Raji (cell line): ENCODE results near the gene PRKG1.

ENCODE experiments used
- POLR2A ChIP-seq: IDR thresholded peaks from 2 replicates; pipeline ENCODE4 v1.6.1; 2011; ENCODE audit warnings: low read depth, low read length, control low read depth; ENCODE audit not compliant: insufficient read depth

The PRKG1 gene

GRCh38 chr10:52276986-52277385 lies 1202.7 kb downstream of the PRKG1 start:
- no peak for TF ChIP-seq POLR2A

GRCh38 chr10:52279546-52279945 lies 1205.3 kb downstream of the PRKG1 start:
- TF ChIP-seq POLR2A: no peak

- TF ChIP-seq POLR2A: no peak
Observed at GRCh38 chr10:52280051-52280450, 1205.8 kb downstream of the PRKG1 start.

GRCh38 chr10:52283174-52283573 lies 1208.9 kb downstream of the PRKG1 start:
- TF ChIP-seq POLR2A: no peak

GRCh38 chr10:52284416-52285013 lies 1210.2 kb downstream of the PRKG1 start:
- no peak for TF ChIP-seq POLR2A

- TF ChIP-seq POLR2A: no peak
Observed at GRCh38 chr10:52287866-52288265, 1213.6 kb downstream of the PRKG1 start.

- no peak for TF ChIP-seq POLR2A
Observed at GRCh38 chr10:52297747-52298146, 1223.5 kb downstream of the PRKG1 start.

- no peak for TF ChIP-seq POLR2A
Observed at GRCh38 chr10:52300599-52301277, 1226.5 kb downstream of the PRKG1 start.

GRCh38 chr10:52308251-52309031 lies 1234.2 kb downstream of the PRKG1 start:
- TF ChIP-seq POLR2A: no peak

- no peak for TF ChIP-seq POLR2A
Observed at GRCh38 chr10:52312942-52313255, 1238.6 kb downstream of the PRKG1 start.

GRCh38 chr10:52313256-52313932 lies 1239.1 kb downstream of the PRKG1 start:
- TF ChIP-seq POLR2A: no peak

- TF ChIP-seq POLR2A: no peak
Observed at GRCh38 chr10:52313933-52314821, 1239.9 kb downstream of the PRKG1 start, which contains the start of gene DKK1. DKK1 (plus strand) TSS chr10:52314281; CDS start chr10:52314435, 154 bp downstream.

- no peak for TF ChIP-seq POLR2A
Observed at GRCh38 chr10:52314822-52315552, 1240.7 kb downstream of the PRKG1 start.

- no peak for TF ChIP-seq POLR2A
Observed at GRCh38 chr10:52316001-52316400, 1241.7 kb downstream of the PRKG1 start.
